ENCODE results near the gene TLL1.

Gene TLL1

GRCh38 chr4:165926307-165926706 is 53.3 kb downstream of the TLL1 start:
- Histone ChIP-seq H3K79me1 (ENCODE audit: low read length) (no peaks in the 10 kb centered on the region), H3K9ac (ENCODE audit: low read length) (no peak overlapping the region), H3K23ac (ENCODE audit: low read length) (no peak overlapping the region), H3K27me3 (ENCODE audit: insufficient read depth, low read length, poor library complexity) (no peaks in the 10 kb centered on the region), H2BK5ac (ENCODE audit: low read length) (no peak overlapping the region), H3K56ac (ENCODE audit: low read length) (no peak overlapping the region), H3K4ac (ENCODE audit: low read depth, low read length) (no peak overlapping the region), H3K18ac (ENCODE audit: low read length) (no peak overlapping the region), H2BK120ac (ENCODE audit: low read depth, low read length) (no peak overlapping the region), H3K36me3 (ENCODE audit: control insufficient read depth, insufficient read depth, low read length) (no peaks in the 10 kb centered on the region), H2BK15ac (replicated peaks; ENCODE audit: low read depth) (no peak overlapping the region), H3K79me2 (ENCODE audit: control insufficient read depth, insufficient read depth, low read length) (no peaks in the 10 kb centered on the region), H3K4me2 (ENCODE audit: low read length) (no peak overlapping the region), H2AK5ac (ENCODE audit: low read length) (no peak overlapping the region), H3K27ac (ENCODE audit: low read depth, low read length) (no peak overlapping the region), H4K5ac (ENCODE audit: low read length) (no peak overlapping the region), H3K4me3 (ENCODE audit: low read length) (no peak overlapping the region), H4K8ac (ENCODE audit: low read depth, low read length) (no peak overlapping the region), H3K4me1 (ENCODE audit: control insufficient read depth, low read depth, low read length) (no peaks in the 10 kb centered on the region)
- WGBS (ENCODE audit: extremely low coverage, insufficient coverage, low lambda C conversion rate), result no CpG with 5 or more reads among the region's 6 CpGs
- peak; percentile 11 for DNase-seq

GRCh38 chr4:165927366-165927765 is 54.3 kb downstream of the TLL1 start:
- Histone ChIP-seq H3K56ac (ENCODE audit: low read length) (no peak overlapping the region), H4K8ac (ENCODE audit: low read depth, low read length) (no peak overlapping the region), H3K4me2 (ENCODE audit: low read length) (no peak overlapping the region), H4K5ac (ENCODE audit: low read length) (no peak overlapping the region), H2BK15ac (replicated peaks; ENCODE audit: low read depth) (no peak overlapping the region), H3K79me1 (ENCODE audit: low read length) (no peaks in the 10 kb centered on the region), H3K9ac (ENCODE audit: low read length) (no peak overlapping the region), H2BK120ac (ENCODE audit: low read depth, low read length) (no peak overlapping the region), H3K18ac (ENCODE audit: low read length) (no peak overlapping the region), H2BK5ac (ENCODE audit: low read length) (no peak overlapping the region), H3K4me3 (ENCODE audit: low read length) (no peak overlapping the region), H3K4ac (ENCODE audit: low read depth, low read length) (no peak overlapping the region), H3K79me2 (ENCODE audit: control insufficient read depth, insufficient read depth, low read length) (no peaks in the 10 kb centered on the region), H3K36me3 (ENCODE audit: control insufficient read depth, insufficient read depth, low read length) (no peaks in the 10 kb centered on the region), H3K4me1 (ENCODE audit: control insufficient read depth, low read depth, low read length) (no peaks in the 10 kb centered on the region), H3K23ac (ENCODE audit: low read length) (no peak overlapping the region), H2AK5ac (ENCODE audit: low read length) (no peak overlapping the region), H3K27me3 (ENCODE audit: insufficient read depth, low read length, poor library complexity) (no peaks in the 10 kb centered on the region), H3K27ac (ENCODE audit: low read depth, low read length) (no peak overlapping the region)
- WGBS (ENCODE audit: extremely low coverage, insufficient coverage, low lambda C conversion rate), result 100% methylated on average over 1 of the region's 3 CpGs
- no peak for DNase-seq

- Histone ChIP-seq H3K4me3 (ENCODE audit: low read length) (no peak overlapping the region), H4K5ac (ENCODE audit: low read length) (no peak overlapping the region)
Observed at GRCh38 chr4:165927815-165928214, 54.8 kb downstream of the TLL1 start.

GRCh38 chr4:165928601-165929000 is 55.6 kb downstream of the TLL1 start:
- Histone ChIP-seq H2BK5ac (ENCODE audit: low read length) (no peak overlapping the region), H3K4me1 (ENCODE audit: control insufficient read depth, low read depth, low read length) (no peaks in the 10 kb centered on the region), H2AK5ac (ENCODE audit: low read length) (no peak overlapping the region)

More at GRCh38 chr4:165927815-165928214, 54.8 kb downstream of the TLL1 start:
- Histone ChIP-seq H3K4me2 (ENCODE audit: low read length) (no peak overlapping the region), H3K36me3 (ENCODE audit: control insufficient read depth, insufficient read depth, low read length) (no peaks in the 10 kb centered on the region), H3K27me3 (ENCODE audit: insufficient read depth, low read length, poor library complexity) (no peaks in the 10 kb centered on the region), H3K56ac (ENCODE audit: low read length) (no peak overlapping the region), H3K4ac (ENCODE audit: low read depth, low read length) (no peak overlapping the region), H2BK15ac (replicated peaks; ENCODE audit: low read depth) (no peak overlapping the region), H3K9ac (ENCODE audit: low read length) (no peak overlapping the region), H2BK120ac (ENCODE audit: low read depth, low read length) (no peak overlapping the region), H2AK5ac (ENCODE audit: low read length) (no peak overlapping the region), H3K79me1 (ENCODE audit: low read length) (no peaks in the 10 kb centered on the region), H3K79me2 (ENCODE audit: control insufficient read depth, insufficient read depth, low read length) (no peaks in the 10 kb centered on the region), H3K27ac (ENCODE audit: low read depth, low read length) (no peak overlapping the region), H3K18ac (ENCODE audit: low read length) (no peak overlapping the region), H3K23ac (ENCODE audit: low read length) (no peak overlapping the region), H2BK5ac (ENCODE audit: low read length) (no peak overlapping the region), H4K8ac (ENCODE audit: low read depth, low read length) (no peak overlapping the region), H3K4me1 (ENCODE audit: control insufficient read depth, low read depth, low read length) (no peaks in the 10 kb centered on the region)
- WGBS (ENCODE audit: extremely low coverage, insufficient coverage, low lambda C conversion rate), result no CpG with 5 or more reads among the region's 3 CpGs
- DNase-seq, result no peak

GRCh38 chr4:165929662-165930061 is 56.6 kb downstream of the TLL1 start:
- no CpG with 5 or more reads among the region's 2 CpGs for WGBS (ENCODE audit: extremely low coverage, insufficient coverage, low lambda C conversion rate)
- H2AK5ac ChIP-seq (ENCODE audit: low read length), result no peak overlapping the region

More at GRCh38 chr4:165928601-165929000, 55.6 kb downstream of the TLL1 start:
- no peak overlapping the region for H4K5ac ChIP-seq (ENCODE audit: low read length)
- H4K8ac ChIP-seq (ENCODE audit: low read depth, low read length), result no peak overlapping the region
- no peak for DNase-seq
- H3K4me2 ChIP-seq (ENCODE audit: low read length), result no peak overlapping the region
- H3K27me3 ChIP-seq (ENCODE audit: insufficient read depth, low read length, poor library complexity), result no peaks in the 10 kb centered on the region
- H3K23ac ChIP-seq (ENCODE audit: low read length), result no peak overlapping the region
- H3K18ac ChIP-seq (ENCODE audit: low read length), result no peak overlapping the region
- H3K4ac ChIP-seq (ENCODE audit: low read depth, low read length), result no peak overlapping the region
- H2BK15ac ChIP-seq (replicated peaks; ENCODE audit: low read depth), result no peak overlapping the region
- WGBS (ENCODE audit: extremely low coverage, insufficient coverage, low lambda C conversion rate), result no CpG with 5 or more reads among the region's 2 CpGs
- H3K79me1 ChIP-seq (ENCODE audit: low read length), result no peaks in the 10 kb centered on the region
- H3K9ac ChIP-seq (ENCODE audit: low read length), result no peak overlapping the region
- H3K4me3 ChIP-seq (ENCODE audit: low read length), result no peak overlapping the region
- H3K36me3 ChIP-seq (ENCODE audit: control insufficient read depth, insufficient read depth, low read length), result no peaks in the 10 kb centered on the region
- no peak overlapping the region for H3K56ac ChIP-seq (ENCODE audit: low read length)
- no peaks in the 10 kb centered on the region for H3K79me2 ChIP-seq (ENCODE audit: control insufficient read depth, insufficient read depth, low read length)
- no peak overlapping the region for H2BK120ac ChIP-seq (ENCODE audit: low read depth, low read length)
- H3K27ac ChIP-seq (ENCODE audit: low read depth, low read length), result no peak overlapping the region

GRCh38 chr4:165931741-165932140 is 58.7 kb downstream of the TLL1 start:
- H3K27ac ChIP-seq (ENCODE audit: low read depth, low read length), result no peak overlapping the region
- H2BK5ac ChIP-seq (ENCODE audit: low read length), result no peak overlapping the region
- no peak overlapping the region for H3K4ac ChIP-seq (ENCODE audit: low read depth, low read length)
- H2BK15ac ChIP-seq (replicated peaks; ENCODE audit: low read depth), result no peak overlapping the region
- DNase-seq, result peak; percentile 26
- no peak overlapping the region for H2BK120ac ChIP-seq (ENCODE audit: low read depth, low read length)
- no peaks in the 10 kb centered on the region for H3K36me3 ChIP-seq (ENCODE audit: control insufficient read depth, insufficient read depth, low read length)
- H3K4me1 ChIP-seq (ENCODE audit: control insufficient read depth, low read depth, low read length), result no peaks in the 10 kb centered on the region
- no CpG with 5 or more reads among the region's 5 CpGs for WGBS (ENCODE audit: extremely low coverage, insufficient coverage, low lambda C conversion rate)
- no peak overlapping the region for H3K18ac ChIP-seq (ENCODE audit: low read length)
- no peak overlapping the region for H2AK5ac ChIP-seq (ENCODE audit: low read length)
- H3K79me2 ChIP-seq (ENCODE audit: control insufficient read depth, insufficient read depth, low read length), result no peaks in the 10 kb centered on the region
- H3K56ac ChIP-seq (ENCODE audit: low read length), result no peak overlapping the region
- no peaks in the 10 kb centered on the region for H3K79me1 ChIP-seq (ENCODE audit: low read length)
- H3K4me3 ChIP-seq (ENCODE audit: low read length), result no peak overlapping the region
- H3K23ac ChIP-seq (ENCODE audit: low read length), result no peak overlapping the region
- H3K4me2 ChIP-seq (ENCODE audit: low read length), result no peak overlapping the region
- H3K9ac ChIP-seq (ENCODE audit: low read length), result no peak overlapping the region
- no peaks in the 10 kb centered on the region for H3K27me3 ChIP-seq (ENCODE audit: insufficient read depth, low read length, poor library complexity)
- no peak overlapping the region for H4K5ac ChIP-seq (ENCODE audit: low read length)
- no peak overlapping the region for H4K8ac ChIP-seq (ENCODE audit: low read depth, low read length)

More at GRCh38 chr4:165929662-165930061, 56.6 kb downstream of the TLL1 start:
- H2BK120ac ChIP-seq (ENCODE audit: low read depth, low read length), result no peak overlapping the region
- H3K79me2 ChIP-seq (ENCODE audit: control insufficient read depth, insufficient read depth, low read length), result no peaks in the 10 kb centered on the region
- no peak overlapping the region for H3K4ac ChIP-seq (ENCODE audit: low read depth, low read length)
- no peak overlapping the region for H3K4me3 ChIP-seq (ENCODE audit: low read length)
- no peaks in the 10 kb centered on the region for H3K79me1 ChIP-seq (ENCODE audit: low read length)
- no peak overlapping the region for H3K4me2 ChIP-seq (ENCODE audit: low read length)
- H3K27ac ChIP-seq (ENCODE audit: low read depth, low read length), result no peak overlapping the region
- no peak overlapping the region for H3K9ac ChIP-seq (ENCODE audit: low read length)
- H3K18ac ChIP-seq (ENCODE audit: low read length), result no peak overlapping the region
- H3K36me3 ChIP-seq (ENCODE audit: control insufficient read depth, insufficient read depth, low read length), result no peaks in the 10 kb centered on the region
- H2BK15ac ChIP-seq (replicated peaks; ENCODE audit: low read depth), result no peak overlapping the region
- no peak overlapping the region for H3K56ac ChIP-seq (ENCODE audit: low read length)
- no peak for DNase-seq
- no peaks in the 10 kb centered on the region for H3K4me1 ChIP-seq (ENCODE audit: control insufficient read depth, low read depth, low read length)
- no peak overlapping the region for H3K23ac ChIP-seq (ENCODE audit: low read length)
- H3K27me3 ChIP-seq (ENCODE audit: insufficient read depth, low read length, poor library complexity), result no peaks in the 10 kb centered on the region
- H4K5ac ChIP-seq (ENCODE audit: low read length), result no peak overlapping the region
- no peak overlapping the region for H4K8ac ChIP-seq (ENCODE audit: low read depth, low read length)
- H2BK5ac ChIP-seq (ENCODE audit: low read length), result no peak overlapping the region
